ENCODE results near the gene ABCC6.
"Not testable (repeated sequence)": the region's sequence is repeated elsewhere in the genome, so short reads cannot be mapped to it uniquely, and the experiment has no call there.

Gene ABCC6

DNA sequence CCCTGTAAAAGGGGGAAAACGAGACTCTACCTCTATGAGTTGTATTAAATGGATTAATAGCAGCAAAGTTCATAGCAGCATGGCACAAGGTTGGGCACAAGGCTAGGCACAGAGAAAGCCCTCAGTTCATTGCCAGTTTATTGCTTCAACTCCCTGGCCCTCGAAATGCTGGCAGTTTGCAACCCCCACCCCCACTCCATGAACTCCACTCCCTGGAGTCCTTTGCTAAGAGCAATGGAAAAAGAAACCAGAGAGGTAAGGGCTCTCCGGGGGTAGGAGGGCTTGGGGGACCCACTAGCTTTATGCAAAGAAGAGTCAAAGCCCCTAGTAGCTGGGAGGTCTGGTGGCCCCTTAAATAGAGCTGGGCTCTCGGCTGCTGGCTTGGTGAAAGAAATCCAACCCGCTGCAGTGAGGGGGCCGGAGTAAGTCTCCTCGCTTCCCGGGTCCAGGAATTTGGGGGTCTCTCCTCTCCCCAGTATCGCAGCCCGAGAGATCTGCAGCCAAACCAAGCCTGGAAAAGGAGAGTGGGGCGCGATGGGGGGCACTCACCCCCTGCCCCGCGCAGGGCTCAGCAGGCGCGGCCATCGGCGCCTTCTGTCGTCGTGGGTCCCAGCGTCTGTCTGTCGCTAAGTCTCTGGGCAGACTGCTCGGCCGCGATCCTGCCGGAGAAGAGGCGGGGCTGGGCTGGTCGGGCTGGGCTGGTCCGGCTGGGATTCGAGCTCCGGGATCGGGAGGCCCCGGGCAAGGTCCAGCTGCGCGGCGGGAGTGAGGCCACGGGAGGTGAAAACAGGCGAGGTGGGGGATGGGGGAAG, at the start of gene ABCC6:
ABCC6 (minus strand) TSS at position 645 of the 812 bp plus-strand sequence; CDS start at position 585, 60 bp downstream.
- DNase-seq (ENCODE audit: low read depth in 3 of 3): not testable (repeated sequence)

DNA sequence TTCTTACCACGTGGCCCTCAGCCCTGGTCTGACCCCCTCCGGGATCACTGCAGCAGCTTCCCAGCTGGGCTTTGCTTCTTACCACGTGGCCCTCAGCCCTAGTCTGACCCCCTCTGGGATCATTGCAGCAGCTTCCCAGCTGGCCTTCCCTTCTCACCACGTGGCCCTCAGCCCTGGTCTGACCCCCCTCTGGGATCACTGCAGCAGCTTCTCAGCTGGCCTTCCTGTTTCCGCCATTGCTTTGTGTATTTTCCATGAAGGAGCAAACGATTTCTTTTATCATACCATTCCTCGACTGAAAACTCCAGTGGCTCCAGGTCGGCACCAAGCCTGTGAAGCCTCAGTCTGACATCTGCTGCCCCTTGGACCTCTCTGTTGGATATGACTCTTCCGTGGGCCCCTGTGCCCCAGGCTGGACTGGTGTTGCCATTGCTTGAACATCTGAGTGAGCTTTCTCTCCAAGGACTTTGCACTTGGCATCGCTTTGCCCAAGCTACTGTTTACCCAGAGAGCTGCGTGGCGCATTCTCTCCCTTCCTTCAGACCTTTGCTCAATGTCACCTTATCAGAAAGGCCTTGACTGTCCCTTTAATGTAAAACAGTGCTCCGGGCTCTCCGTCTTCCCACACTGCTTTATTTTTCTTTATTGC, 49.4 kb upstream of the ABCC6 start:
- not testable (repeated sequence) for DNase-seq (ENCODE audit: low read depth in 3 of 3)

DNA sequence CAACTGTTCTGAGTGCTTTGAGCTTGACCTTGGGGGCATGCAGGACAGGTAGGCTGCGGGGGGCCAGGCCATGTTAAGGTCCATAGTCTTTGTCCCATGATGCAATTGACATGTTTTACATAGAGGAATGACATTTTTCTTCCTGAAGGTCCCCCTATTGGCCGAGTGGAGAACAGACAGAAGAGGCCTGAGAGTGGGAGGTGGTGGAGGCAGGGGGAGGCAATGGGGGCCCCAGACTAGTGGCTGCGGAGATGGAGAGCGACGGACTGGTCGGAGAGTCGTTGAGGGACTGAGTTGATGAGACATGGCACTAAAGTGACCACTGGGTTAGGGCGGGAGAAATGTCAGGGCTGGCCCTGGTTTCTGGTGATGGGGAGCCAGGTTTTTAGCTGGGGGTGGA, 48.4 kb upstream of the ABCC6 start:
- DNase-seq (ENCODE audit: low read depth in 3 of 3): not testable (repeated sequence)

DNA sequence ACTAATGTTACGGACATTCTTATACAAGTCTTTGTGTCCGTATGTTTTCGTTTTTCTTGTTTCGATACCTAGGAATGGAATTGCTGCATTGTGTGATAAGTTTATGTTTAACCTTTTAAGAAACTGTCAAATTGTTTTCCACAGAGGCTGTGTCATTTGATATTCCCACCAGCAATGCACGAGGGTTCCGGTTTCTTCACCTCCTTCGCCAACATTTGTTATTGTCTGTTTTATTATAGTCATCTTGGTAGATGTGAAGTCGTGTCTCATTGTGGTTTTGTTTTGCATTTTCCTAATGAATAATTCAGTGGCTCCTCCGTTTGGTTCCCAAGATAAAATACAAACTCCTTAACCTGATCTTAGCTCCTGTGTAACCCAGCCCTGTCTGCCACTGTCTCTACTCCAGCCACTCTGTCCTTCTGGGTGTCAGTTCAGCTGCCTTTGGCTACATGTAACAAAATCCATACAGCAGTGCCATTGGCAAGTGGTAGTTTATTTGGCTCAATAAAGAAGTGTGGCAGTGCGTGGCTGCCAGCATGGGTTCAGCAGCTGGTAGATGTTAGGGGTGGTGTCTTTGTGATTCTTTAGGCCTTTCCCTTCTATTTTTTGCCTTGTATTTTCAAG, 45.0 kb upstream of the ABCC6 start:
- not testable (repeated sequence) for DNase-seq (ENCODE audit: low read depth in 3 of 3)

DNA sequence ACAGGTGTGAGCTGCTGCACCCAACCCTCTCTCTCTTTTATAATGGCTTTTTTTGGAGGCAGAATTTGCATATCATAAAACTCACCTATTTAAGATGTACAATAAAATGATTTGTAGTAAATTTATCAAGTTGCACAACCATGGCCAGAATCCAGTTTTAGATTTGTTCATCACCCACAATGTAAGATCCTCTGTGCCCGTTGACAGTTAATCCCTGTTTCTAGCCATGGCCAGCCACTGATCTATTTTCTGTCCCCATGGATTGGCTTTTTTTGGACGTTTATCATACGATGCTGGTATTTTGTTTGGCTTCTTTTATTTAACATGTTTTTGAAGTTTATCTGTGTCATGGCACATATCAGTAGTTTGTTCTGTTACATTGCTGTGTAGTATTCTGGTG, 44.4 kb upstream of the ABCC6 start:
- DNase-seq (ENCODE audit: low read depth in 3 of 3): not testable (repeated sequence)

DNA sequence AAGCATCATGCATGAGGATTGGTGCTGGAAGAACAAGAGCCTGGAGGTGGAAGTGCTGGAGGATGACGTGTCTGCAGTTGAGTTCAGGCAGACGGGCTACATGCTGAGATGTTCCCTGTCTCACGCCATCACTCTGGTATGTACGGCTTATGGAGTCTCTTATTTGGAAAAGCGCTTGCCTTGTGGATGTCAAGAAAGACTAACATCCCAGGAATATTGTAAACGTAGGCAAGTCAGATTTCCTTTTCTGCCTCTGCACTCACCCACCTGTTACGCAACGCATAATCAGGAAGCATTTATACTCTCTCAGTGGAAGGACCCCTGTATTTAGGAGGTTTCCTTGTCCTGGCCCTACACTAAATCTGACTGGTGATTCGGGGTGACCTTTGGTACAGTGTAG, 41.8 kb upstream of the ABCC6 start:
- not testable (repeated sequence) for DNase-seq (ENCODE audit: low read depth in 3 of 3)

DNA sequence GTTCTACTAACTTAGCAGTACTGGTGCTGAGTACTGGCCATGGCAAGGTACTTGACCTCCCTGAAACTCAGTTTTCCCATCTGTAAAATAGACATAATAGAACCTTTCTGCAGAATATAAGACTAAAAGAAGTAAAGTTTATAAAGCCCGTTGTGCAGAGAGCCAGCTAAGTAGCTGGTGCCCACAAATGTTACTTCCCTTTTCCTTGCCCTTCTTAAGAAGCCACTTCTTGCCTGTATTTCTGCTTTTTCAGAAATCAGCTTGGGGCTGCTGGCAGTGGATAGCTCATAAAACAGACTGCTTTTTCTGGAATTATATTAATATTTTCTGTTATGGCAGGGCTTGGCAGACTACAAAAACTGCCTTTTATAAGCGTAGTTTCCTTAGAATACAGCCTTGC, 40.7 kb upstream of the ABCC6 start:
- not testable (repeated sequence) for DNase-seq (ENCODE audit: low read depth in 3 of 3)

DNA sequence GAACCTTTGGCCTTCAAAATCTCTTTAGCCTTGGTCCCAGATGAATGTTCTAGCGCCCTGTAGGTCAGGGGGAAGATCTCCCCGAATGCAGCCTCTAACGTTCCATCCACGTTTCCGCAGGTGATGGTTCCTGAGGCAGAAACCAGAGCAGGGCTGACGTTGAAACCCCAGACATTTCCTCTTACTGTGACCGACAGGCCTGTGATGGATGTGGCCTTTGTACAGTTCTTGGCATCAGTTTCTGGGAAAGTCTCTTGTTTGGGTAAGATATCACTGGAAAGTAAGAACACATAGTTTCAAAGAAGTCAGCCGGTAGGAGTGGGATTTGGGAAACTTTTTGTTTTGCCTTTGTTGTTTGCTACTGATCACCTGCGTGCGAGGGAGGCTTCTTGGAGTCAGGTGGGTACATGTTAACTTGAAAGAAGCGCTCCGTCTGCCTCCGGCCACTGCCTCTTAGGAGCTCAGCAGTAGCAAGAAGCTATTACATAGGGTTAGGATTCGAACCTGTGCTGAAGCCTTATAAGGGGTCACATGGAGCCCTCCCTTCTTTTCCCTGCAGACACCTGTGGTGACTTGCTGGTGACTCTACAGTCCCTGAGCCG, 39.8 kb upstream of the ABCC6 start:
- DNase-seq (ENCODE audit: low read depth in 3 of 3): not testable (repeated sequence)

DNA sequence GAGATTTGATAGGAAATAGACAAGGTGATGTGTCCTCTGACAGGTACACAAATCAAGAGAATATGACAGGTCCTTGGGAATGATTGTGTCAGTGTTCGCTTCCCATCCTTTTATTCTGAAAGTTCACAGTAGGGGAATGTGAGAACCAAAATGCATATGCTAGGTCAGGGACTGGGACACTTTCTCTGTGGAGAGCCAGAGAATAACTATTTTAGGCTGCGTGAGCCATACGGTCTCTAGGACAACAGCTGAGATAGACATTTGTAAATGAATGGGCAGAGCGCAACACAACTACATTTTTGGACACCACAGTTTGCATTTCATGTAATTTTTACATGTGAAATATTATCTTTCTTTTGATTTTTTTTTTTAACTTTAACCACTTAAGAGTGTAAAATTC, 36.7 kb upstream of the ABCC6 start:
- DNase-seq (ENCODE audit: low read depth in 3 of 3): not testable (repeated sequence)

DNA sequence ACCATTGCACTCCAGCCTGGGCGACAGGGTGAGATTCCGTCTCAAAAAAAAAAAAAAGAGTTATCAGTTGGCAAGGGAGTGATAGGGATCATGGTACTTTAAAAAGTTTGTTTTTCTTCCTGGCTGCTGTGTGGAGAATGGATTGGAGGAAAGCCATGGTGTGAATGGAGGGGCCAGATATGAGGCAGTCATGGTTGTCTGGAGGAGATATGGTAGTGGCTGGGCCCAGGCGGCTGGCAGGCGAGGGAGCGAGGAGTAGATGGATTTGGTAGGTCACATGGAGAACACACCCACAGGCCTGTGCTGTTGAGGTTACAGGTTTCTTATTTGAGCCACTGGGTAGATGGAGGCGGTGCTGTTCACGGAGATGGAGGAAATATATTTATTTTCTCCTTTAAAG, 35.5 kb upstream of the ABCC6 start:
- DNase-seq (ENCODE audit: low read depth in 3 of 3): not testable (repeated sequence)

DNA sequence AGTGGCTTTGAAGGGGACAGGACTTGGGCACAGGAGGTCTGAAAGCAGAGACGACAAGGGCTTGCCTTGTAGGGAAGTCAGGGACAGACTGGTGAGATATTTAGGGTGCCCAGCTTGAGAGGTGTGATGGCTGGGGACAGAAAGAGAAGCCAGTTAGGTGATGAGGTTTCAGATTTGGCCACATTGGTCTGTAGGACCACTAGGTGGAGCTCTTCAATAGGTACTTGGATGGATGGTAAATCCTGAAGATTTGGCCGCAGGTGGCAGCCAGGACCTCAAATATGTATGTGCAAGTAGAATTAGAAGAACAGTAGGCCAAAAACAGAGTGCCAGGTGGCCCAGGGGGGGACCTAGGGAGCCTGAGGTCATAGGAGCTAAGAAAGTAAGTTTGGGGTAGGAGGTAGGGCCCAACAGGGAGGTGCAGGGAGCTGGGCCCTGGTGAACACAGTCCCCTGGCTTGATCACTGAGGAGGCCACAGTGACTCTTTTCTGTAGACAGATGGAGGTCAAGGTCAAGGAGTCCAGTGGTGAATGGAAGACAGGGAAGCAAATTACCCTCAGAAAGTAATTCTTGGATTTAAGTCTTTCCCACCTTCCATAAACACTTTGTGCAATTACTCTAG, 34.1 kb upstream of the ABCC6 start:
- DNase-seq (ENCODE audit: low read depth in 3 of 3): not testable (repeated sequence)

DNA sequence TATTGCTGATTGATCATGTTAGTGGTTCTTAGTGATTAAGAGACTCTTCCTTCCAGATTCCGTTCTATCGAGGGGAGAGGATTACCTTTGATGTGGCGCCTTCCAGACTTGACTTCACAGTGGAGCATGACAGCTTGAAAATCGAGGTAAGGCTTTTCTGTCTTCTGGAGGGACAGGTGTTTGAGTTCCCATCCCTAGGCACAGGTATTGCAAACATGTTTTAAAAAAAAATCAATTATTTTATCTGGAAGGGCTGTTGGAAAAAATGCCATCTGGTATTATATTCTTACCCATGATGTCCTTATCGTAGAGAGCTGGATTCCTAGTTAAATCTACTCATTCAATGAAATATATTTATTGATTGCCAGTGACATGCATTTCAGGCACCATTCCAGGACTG, 29.1 kb upstream of the ABCC6 start:
- not testable (repeated sequence) for DNase-seq (ENCODE audit: low read depth in 3 of 3)

DNA sequence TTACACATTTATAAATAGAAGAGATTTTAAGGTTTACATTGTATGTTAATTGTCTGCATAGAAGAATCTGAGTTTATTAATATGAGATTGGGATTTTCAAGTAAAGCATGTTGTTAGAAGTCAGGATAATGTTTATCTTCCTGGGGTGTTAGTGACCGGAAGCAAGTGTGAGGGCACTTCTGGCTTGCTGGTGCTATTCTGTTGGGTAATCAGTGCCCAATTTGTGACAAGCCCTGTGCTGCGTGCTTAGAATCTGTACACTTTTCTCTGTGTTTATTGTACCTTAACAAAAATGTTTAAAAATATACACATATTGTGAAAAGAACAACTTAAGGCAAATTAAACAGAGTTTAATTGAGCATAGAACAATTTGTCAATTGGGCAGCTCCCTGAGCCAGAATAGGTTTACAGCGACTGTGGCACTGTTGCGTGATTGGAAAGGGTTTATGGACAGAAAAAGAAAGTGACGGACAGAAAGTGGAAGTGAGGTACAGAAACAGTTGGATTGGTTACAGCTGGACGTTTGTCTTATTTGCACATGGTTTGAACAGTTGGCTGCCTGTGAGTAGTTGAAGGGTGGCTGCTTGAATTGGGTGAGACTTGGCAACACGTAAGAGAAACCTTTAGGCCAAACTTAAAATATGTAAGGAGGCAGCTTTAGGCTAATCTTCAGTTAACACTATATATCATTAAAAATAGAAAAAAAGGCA, 26.5 kb upstream of the ABCC6 start:
- DNase-seq (ENCODE audit: low read depth in 3 of 3): not testable (repeated sequence)

DNA sequence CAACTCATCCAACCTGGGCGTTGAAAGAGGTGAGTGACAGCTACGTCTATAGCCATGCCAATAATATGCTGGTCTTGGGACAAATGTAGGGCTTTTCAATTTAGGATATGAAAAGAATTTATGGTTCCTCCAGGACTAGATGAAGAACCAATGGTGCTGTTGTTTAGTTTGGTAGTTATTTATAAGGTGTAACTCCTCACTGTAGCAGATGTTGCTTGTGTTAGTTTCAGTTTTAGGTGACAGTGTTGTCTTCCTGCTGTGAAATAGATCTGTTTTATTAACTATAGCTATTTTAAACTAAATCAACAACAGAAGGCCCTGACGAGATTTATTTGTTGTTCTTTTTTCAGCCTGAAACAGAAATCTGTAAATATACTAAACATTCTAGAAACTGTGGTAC, 24.1 kb upstream of the ABCC6 start:
- not testable (repeated sequence) for DNase-seq (ENCODE audit: low read depth in 3 of 3)

DNA sequence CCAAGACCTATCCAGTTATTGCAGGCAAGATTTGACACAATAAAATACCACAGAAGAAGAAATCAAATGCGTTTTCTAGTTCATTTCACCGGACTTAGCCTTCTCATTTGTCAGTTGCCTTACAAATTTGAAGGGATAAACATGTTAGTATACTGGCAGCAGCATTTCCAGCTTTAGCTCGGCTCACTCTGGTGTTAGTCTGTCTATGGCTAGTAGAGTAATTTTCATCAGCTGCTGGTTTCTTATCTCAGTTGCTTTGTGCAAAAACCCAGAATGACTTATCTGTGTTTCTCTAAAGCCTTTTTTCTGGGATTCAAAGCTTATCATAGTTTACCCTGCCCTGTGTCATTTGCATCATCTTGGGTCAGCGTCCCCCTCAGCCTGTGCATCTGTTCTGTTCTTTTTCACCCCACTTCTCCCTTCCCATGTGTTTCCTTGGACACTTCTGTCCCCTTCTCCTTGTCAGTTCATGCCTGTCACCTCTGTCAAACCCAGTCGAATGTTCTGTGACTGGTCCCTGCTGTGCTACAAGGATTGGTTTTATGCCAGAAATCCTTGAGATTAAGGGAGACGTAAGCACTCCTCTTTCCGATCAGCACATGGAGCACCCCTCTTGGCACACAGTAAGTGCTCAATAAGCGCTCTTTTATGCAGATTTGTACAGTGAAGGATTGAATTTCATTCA, 23.4 kb upstream of the ABCC6 start:
- not testable (repeated sequence) for DNase-seq (ENCODE audit: low read depth in 3 of 3)

DNA sequence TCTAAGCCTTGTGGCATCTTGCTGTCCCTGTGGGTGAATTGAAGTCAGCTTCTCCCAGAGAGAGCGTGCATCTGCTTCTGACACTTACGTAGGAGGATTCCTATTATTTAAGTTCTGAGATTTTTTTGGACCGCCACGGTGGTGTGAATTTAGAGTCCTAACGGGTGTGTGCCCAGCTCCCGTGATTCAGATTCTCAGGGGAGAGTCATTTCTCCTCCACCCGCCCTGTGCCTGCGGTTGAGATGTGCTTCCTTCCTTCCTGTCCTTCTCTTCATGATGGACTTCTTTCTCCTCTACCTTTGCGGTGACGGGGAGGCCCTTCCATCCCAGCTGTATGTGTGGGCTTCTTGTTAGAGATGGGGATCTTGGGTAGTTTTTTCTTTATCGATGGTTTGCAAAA, 20.6 kb upstream of the ABCC6 start:
- DNase-seq (ENCODE audit: low read depth in 3 of 3): not testable (repeated sequence)

DNA sequence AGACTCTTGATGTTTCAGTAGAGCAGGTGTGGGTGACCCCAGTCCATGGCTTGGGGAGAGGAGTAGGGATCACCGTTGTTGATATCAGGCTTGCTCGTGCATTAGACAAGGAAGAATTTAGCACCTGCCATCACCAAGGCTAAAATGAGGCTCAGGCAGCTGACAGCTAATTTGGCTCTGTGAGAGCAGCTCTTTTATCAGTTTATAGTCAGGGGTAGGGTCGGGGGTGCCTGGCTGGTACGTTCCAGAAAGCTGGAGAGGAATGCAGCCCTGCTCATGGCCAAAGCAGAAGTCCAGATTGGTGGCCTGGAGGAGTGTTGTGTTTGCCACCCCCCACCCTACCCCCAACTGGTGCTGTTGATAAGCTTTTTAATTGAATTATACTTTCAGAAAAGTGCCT, 17.4 kb upstream of the ABCC6 start:
- DNase-seq (ENCODE audit: low read depth in 3 of 3): not testable (repeated sequence)

DNA sequence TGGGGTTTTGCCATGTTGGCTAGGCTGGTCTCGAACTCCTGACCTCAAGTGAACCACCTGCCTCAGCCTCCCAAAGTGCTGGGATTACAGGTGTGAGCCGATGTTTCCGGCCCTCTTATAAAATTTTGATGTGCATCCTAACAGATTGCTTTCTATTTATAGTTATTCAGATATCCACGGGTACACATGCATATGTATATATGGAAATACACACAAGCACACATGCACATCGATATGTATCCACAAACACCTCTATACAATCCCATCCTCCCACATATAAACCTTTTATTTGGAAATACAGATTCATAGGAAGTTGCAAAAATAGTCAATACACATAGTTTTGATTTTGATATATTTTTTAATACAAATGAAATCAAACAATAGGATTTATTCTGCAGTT, 14.4 kb upstream of the ABCC6 start:
- not testable (repeated sequence) for DNase-seq (ENCODE audit: low read depth in 3 of 3)

DNA sequence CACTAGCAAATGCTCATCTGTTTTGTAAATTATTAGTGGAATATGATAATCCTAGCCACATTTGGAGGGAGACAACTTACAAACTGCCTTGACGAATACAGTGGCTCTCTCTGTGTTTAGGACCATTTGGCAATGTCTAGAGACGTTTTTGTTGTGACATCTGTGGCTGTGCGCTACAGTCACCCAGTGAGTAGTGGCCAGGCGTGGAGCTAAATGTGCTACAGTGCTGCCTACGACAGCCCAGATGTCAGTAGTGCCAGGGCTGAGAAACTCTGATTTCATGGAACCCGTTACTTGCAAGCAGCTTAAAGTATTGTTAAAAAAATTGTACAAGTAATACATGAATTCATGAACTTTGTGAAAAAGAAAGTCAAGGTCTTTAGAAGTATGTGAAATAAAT, 13.8 kb upstream of the ABCC6 start:
- not testable (repeated sequence) for DNase-seq (ENCODE audit: low read depth in 3 of 3)

DNA sequence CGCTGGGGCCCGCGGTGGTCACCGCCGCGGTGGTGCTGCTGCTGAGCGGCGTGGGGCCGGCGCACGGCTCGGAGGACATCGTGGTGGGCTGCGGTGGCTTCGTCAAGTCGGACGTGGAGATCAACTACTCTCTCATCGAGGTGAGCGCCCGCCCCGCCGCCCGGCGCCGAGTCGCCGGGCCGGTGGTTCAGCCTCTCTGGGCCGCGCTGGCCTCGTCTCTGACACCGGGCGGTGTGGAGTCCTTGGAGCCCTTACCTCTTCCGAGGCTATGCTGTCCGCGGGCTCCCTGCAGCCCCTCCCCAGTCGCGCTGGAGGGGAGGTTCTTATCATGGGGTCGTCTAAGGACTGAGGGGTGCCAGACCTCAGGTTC, 9.4 kb upstream of the ABCC6 start:
- not testable (repeated sequence) for DNase-seq (ENCODE audit: low read depth in 3 of 3)

All from stimulated activated CD4-positive, alpha-beta T cell treated with anti-CD3 and anti-CD28 coated beads, TNF-alpha, amount 100 ng/mL, for 48 hours (primary cell).